ENCODE results near the gene TESMIN. TPM values are rescaled to one million over a fixed set of nuclear protein-coding genes. Genes with fewer than 3 reads are reported as not detected.

TESMIN gene
- total RNA-seq, 1 experiment from 2014 or later = 8.0 TPM

GRCh38 chr11:68685656-68686380 lies 65.5 kb downstream of the TESMIN start:
- Histone ChIP-seq H3K4me1 (ENCODE audit: insufficient read depth, low read length, poor library complexity, severe bottlenecking) (no peaks in the 10 kb centered on the region), H3K27me3 (replicated peaks; ENCODE audit: insufficient read depth, low read depth, low read length, poor library complexity) (peaks cover 31% of the 10 kb centered on the region), H3K27ac (ENCODE audit: low read depth, low read length, poor library complexity, severe bottlenecking) (no peak overlapping the region), H3K4me3 (ENCODE audit: low read depth, low read length, poor library complexity, severe bottlenecking) (no peak overlapping the region), H3K36me3 (ENCODE audit: insufficient read depth, low read length, poor library complexity, severe bottlenecking) (no peaks in the 10 kb centered on the region), H3K9me3 (ENCODE audit: low read depth, low read length, poor library complexity, severe bottlenecking) (no peaks in the 10 kb centered on the region)
- TF ChIP-seq EZH2 (IDR thresholded peaks at IDR 0.05; ENCODE audit: borderline replicate concordance, low read depth, low read length, poor library complexity, severe bottlenecking) (no peak), CTCF (conservative IDR thresholded peaks at IDR 0.05; ENCODE audit: low read depth, low read length) (no peak)
- intact Hi-C loops (cut with micrococcal nuclease; ENCODE audit: unreplicated experiment) = no loop called here
- ChIA-PET POLR2A (ENCODE audit: low non-redundant PET) (no interaction called here), CTCF (no interaction called here)
- no TSS peak for BruUV-seq (replicated peaks)
- DNase-seq (ENCODE audit: low spot score) = no peak

- peak; percentile 92 for TF ChIP-seq EZH2 (IDR thresholded peaks at IDR 0.05; ENCODE audit: borderline replicate concordance, low read depth, low read length, poor library complexity, severe bottlenecking)
- no peak for TF ChIP-seq CTCF (conservative IDR thresholded peaks at IDR 0.05; ENCODE audit: low read depth, low read length)
- DNase-seq (ENCODE audit: low spot score) = no peak
- H3K4me1 ChIP-seq (ENCODE audit: insufficient read depth, low read length, poor library complexity, severe bottlenecking) = no peaks in the 10 kb centered on the region
- H3K36me3 ChIP-seq (ENCODE audit: insufficient read depth, low read length, poor library complexity, severe bottlenecking) = no peaks in the 10 kb centered on the region
- BruUV-seq (replicated peaks) = no TSS peak
- H3K4me3 ChIP-seq (ENCODE audit: low read depth, low read length, poor library complexity, severe bottlenecking) = peak within 1 kb of the TSS; percentile 39
- H3K9me3 ChIP-seq (ENCODE audit: low read depth, low read length, poor library complexity, severe bottlenecking) = no peaks in the 10 kb centered on the region
- CTCF ChIA-PET = no interaction called here
- H3K27ac ChIP-seq (ENCODE audit: low read depth, low read length, poor library complexity, severe bottlenecking) = no peak within 1 kb of the TSS
- POLR2A ChIA-PET (ENCODE audit: low non-redundant PET) = no interaction called here
- intact Hi-C loops (cut with micrococcal nuclease; ENCODE audit: unreplicated experiment) = no loop called here
- peaks cover 31% of the 10 kb centered on the region for H3K27me3 ChIP-seq (replicated peaks; ENCODE audit: insufficient read depth, low read depth, low read length, poor library complexity)
Observed at GRCh38 chr11:68684385-68685356, 66.6 kb downstream of the TESMIN start, which contains the start of gene GAL. Gene GAL, plus strand, starts transcription at chr11:68684544. Its CDS starts 380 bp downstream, at chr11:68684924.

GRCh38 chr11:68683536-68684384 lies 67.6 kb downstream of the TESMIN start:
- peaks cover 31% of the 10 kb centered on the region for H3K27me3 ChIP-seq (replicated peaks; ENCODE audit: insufficient read depth, low read depth, low read length, poor library complexity)
- CTCF ChIA-PET = no interaction called here
- no peak for DNase-seq (ENCODE audit: low spot score)
- BruUV-seq (replicated peaks) = no TSS peak
- H3K9me3 ChIP-seq (ENCODE audit: low read depth, low read length, poor library complexity, severe bottlenecking) = no peaks in the 10 kb centered on the region
- peak overlapping the region; percentile 39 for H3K4me3 ChIP-seq (ENCODE audit: low read depth, low read length, poor library complexity, severe bottlenecking)
- intact Hi-C loops (cut with micrococcal nuclease; ENCODE audit: unreplicated experiment) = no loop called here
- no peaks in the 10 kb centered on the region for H3K4me1 ChIP-seq (ENCODE audit: insufficient read depth, low read length, poor library complexity, severe bottlenecking)
- H3K27ac ChIP-seq (ENCODE audit: low read depth, low read length, poor library complexity, severe bottlenecking) = no peak overlapping the region
- TF ChIP-seq CTCF (conservative IDR thresholded peaks at IDR 0.05; ENCODE audit: low read depth, low read length) = no peak
- no peak for TF ChIP-seq EZH2 (IDR thresholded peaks at IDR 0.05; ENCODE audit: borderline replicate concordance, low read depth, low read length, poor library complexity, severe bottlenecking)
- H3K36me3 ChIP-seq (ENCODE audit: insufficient read depth, low read length, poor library complexity, severe bottlenecking) = no peaks in the 10 kb centered on the region
- POLR2A ChIA-PET (ENCODE audit: low non-redundant PET) = no interaction called here
